ENCODE measurements around the gene SEMA5B.

Gene SEMA5B

GRCh38 chr3:123064506-123064905, 36.9 kb upstream of the SEMA5B start:
- TF ChIP-seq SPI1 (IDR thresholded peaks at IDR 0.05; ENCODE audit: borderline replicate concordance, low read depth) (no peak), GABPA (IDR thresholded peaks at IDR 0.05; ENCODE audit: low read depth) (no peak), CTCF (IDR thresholded peaks at IDR 0.05; ENCODE audit: insufficient read depth, low read length) (no peak), POLR2AphosphoS5 (IDR thresholded peaks at IDR 0.05; ENCODE audit: low read depth) (no peak), REST (IDR thresholded peaks at IDR 0.05; ENCODE audit: insufficient replicate concordance, low read depth) (no peak)
- no peak overlapping the region for H3K4me3 ChIP-seq (replicated peaks; ENCODE audit: insufficient read depth, low read length)
- no peak for DNase-seq (ENCODE audit: low read depth in 1 of 2, low spot score in 1 of 2)
- no peak overlapping the region for H3K27ac ChIP-seq (replicated peaks)
- H3K27me3 ChIP-seq (ENCODE audit: insufficient read depth, poor library complexity, severe bottlenecking) = no peaks in the 10 kb centered on the region

GRCh38 chr3:123063034-123063433, 35.5 kb upstream of the SEMA5B start:
- no peak for TF ChIP-seq POLR2AphosphoS5 (IDR thresholded peaks at IDR 0.05; ENCODE audit: low read depth)
- no peak for DNase-seq (ENCODE audit: low read depth in 1 of 2, low spot score in 1 of 2)
- H3K27me3 ChIP-seq (ENCODE audit: insufficient read depth, poor library complexity, severe bottlenecking) = no peaks in the 10 kb centered on the region
- H3K27ac ChIP-seq (replicated peaks) = no peak overlapping the region
- no peak overlapping the region for H3K4me3 ChIP-seq (replicated peaks; ENCODE audit: insufficient read depth, low read length)

GRCh38 chr3:123061856-123062255, 34.3 kb upstream of the SEMA5B start:
- Histone ChIP-seq H3K4me3 (replicated peaks; ENCODE audit: insufficient read depth, low read length) (no peak overlapping the region), H3K27ac (replicated peaks) (no peak overlapping the region), H3K27me3 (ENCODE audit: insufficient read depth, poor library complexity, severe bottlenecking) (no peaks in the 10 kb centered on the region)
- TF ChIP-seq SPI1 (IDR thresholded peaks at IDR 0.05; ENCODE audit: borderline replicate concordance, low read depth) (no peak), POLR2AphosphoS5 (IDR thresholded peaks at IDR 0.05; ENCODE audit: low read depth) (no peak), REST (IDR thresholded peaks at IDR 0.05; ENCODE audit: insufficient replicate concordance, low read depth) (no peak)
- DNase-seq (ENCODE audit: low read depth in 1 of 2, low spot score in 1 of 2) = no peak

- no peak overlapping the region for H3K4me3 ChIP-seq (replicated peaks; ENCODE audit: insufficient read depth, low read length)
- TF ChIP-seq CTCF (IDR thresholded peaks at IDR 0.05; ENCODE audit: insufficient read depth, low read length) (no peak), SPI1 (IDR thresholded peaks at IDR 0.05; ENCODE audit: borderline replicate concordance, low read depth) (no peak), POLR2AphosphoS5 (IDR thresholded peaks at IDR 0.05; ENCODE audit: low read depth) (no peak), REST (IDR thresholded peaks at IDR 0.05; ENCODE audit: insufficient replicate concordance, low read depth) (no peak), GABPA (IDR thresholded peaks at IDR 0.05; ENCODE audit: low read depth) (no peak)
- H3K27me3 ChIP-seq (ENCODE audit: insufficient read depth, poor library complexity, severe bottlenecking) = no peaks in the 10 kb centered on the region
- DNase-seq (ENCODE audit: low read depth in 1 of 2, low spot score in 1 of 2) = no peak
- H3K27ac ChIP-seq (replicated peaks) = no peak overlapping the region
Measured at GRCh38 chr3:123060054-123060453, 32.5 kb upstream of the SEMA5B start.

Measured in HL-60 (cell line).